SH-SY5Y (cell line): ENCODE results near the gene FAM135A.

Experiments used
- GATA2 ChIP-seq: IDR thresholded peaks from 2 replicates; pipeline ENCODE4 v1.6.1; 2011; ENCODE audit warnings: mild to moderate bottlenecking, low read depth, low read length
- GATA3 ChIP-seq: IDR thresholded peaks from 2 replicates; pipeline ENCODE4 v1.6.1; 2011; ENCODE audit warnings: low read depth, mild to moderate bottlenecking, low read length, moderate library complexity

- TF ChIP-seq GATA2, result no peak
- no peak for TF ChIP-seq GATA3
Measured at GRCh38 chr6:70592391-70593117, 179.2 kb downstream of the FAM135A start.
